Neuronal stem cell (in vitro differentiated cells): ENCODE results near the gene ARGFX.
"Not testable (repeated sequence)": the region's sequence is repeated elsewhere in the genome, so short reads cannot be mapped to it uniquely, and the experiment has no call there.

Experiments used
- DNase-seq: peaks from one replicate; pipeline ENCODE4 v3.0.0-alpha.2; 2013; ENCODE audit warnings: low spot score
- H2AFZ ChIP-seq: one replicate; pipeline ENCODE4 v1.6.1; 2013; ENCODE audit warnings: mild to moderate bottlenecking, low read length, inconsistent platforms
- H2AK5ac ChIP-seq: 2 replicates; pipeline ENCODE4 v1.6.1; 2013; ENCODE audit warnings: low read depth, mild to moderate bottlenecking, inconsistent platforms, low read length, moderate library complexity, mixed read lengths
- H2BK120ac ChIP-seq: 2 replicates; pipeline ENCODE4 v1.6.1; 2013; ENCODE audit warnings: low read depth, mild to moderate bottlenecking, inconsistent platforms, low read length, moderate library complexity, mixed read lengths
- H2BK12ac ChIP-seq: one replicate; pipeline ENCODE4 v1.6.1; 2013; ENCODE audit warnings: low read length, inconsistent platforms
- H2BK15ac ChIP-seq: 2 replicates; pipeline ENCODE4 v1.6.1; 2013; ENCODE audit warnings: mild to moderate bottlenecking, low read length, inconsistent platforms, mixed read lengths
- H2BK5ac ChIP-seq: one replicate; pipeline ENCODE4 v1.6.1; 2013; ENCODE audit warnings: inconsistent platforms, mild to moderate bottlenecking, low read length, moderate library complexity
- H3K14ac ChIP-seq: one replicate; pipeline ENCODE4 v1.6.1; 2013; ENCODE audit warnings: low read length, inconsistent platforms
- H3K18ac ChIP-seq: 2 replicates; pipeline ENCODE4 v1.6.1; 2013; ENCODE audit warnings: low read length, inconsistent platforms
- H3K23ac ChIP-seq: 2 replicates; pipeline ENCODE4 v1.6.1; 2013; ENCODE audit warnings: low read depth, mild to moderate bottlenecking, mixed read lengths, low read length, inconsistent platforms; ENCODE audit not compliant: poor library complexity
- H3K27ac ChIP-seq: replicated peaks from 3 replicates; pipeline ENCODE4 v1.5.1; 2013; ENCODE audit warnings: low read length, inconsistent platforms
- H3K27me3 ChIP-seq, 3 experiments: 2 replicates each; pipeline ENCODE4 v1.6.1; 2013; ENCODE audit warnings: low read length in 3 of 3, mild to moderate bottlenecking in 2 of 3, inconsistent platforms in 1 of 3, low read depth in 1 of 3, mixed read lengths in 1 of 3, moderate library complexity in 1 of 3; ENCODE audit not compliant: control insufficient read depth in 3 of 3, insufficient read depth in 3 of 3
- H3K36me3 ChIP-seq, 2 donors: replicated peaks in 1 of 2; 2 replicates each; pipeline ENCODE4 v1.6.1; 2013; ENCODE audit warnings: low read length in 2 of 2; ENCODE audit not compliant: control insufficient read depth in 2 of 2, insufficient read depth in 2 of 2
- H3K4ac ChIP-seq: 2 replicates; pipeline ENCODE4 v1.6.1; 2013; ENCODE audit warnings: inconsistent platforms, mild to moderate bottlenecking, low read length, moderate library complexity
- H3K4me1 ChIP-seq, 2 donors: 1 replicate in 1 of 2; 2 replicates in 1 of 2; pipeline ENCODE4 v1.6.1; 2013; ENCODE audit warnings: low read length in 2 of 2, low read depth in 1 of 2; ENCODE audit not compliant: control insufficient read depth in 2 of 2, insufficient read depth in 1 of 2
- H3K4me2 ChIP-seq: one replicate; pipeline ENCODE4 v1.6.1; 2013; ENCODE audit warnings: mild to moderate bottlenecking, low read length, inconsistent platforms; ENCODE audit not compliant: insufficient read depth, poor library complexity, severe bottlenecking
- H3K4me3 ChIP-seq, 2 donors: 2 replicates each; pipeline ENCODE4 v1.5.1; 2013; ENCODE audit warnings: low read length in 2 of 2, mild to moderate bottlenecking in 2 of 2, inconsistent platforms in 1 of 2, moderate library complexity in 1 of 2
- H3K79me1 ChIP-seq: one replicate; pipeline ENCODE4 v1.6.1; 2013; ENCODE audit warnings: low read depth, mild to moderate bottlenecking, inconsistent platforms, low read length, moderate library complexity
- H3K9ac ChIP-seq: one replicate; pipeline ENCODE4 v1.6.1; 2013; ENCODE audit warnings: mild to moderate bottlenecking, low read depth, low read length, inconsistent platforms; ENCODE audit not compliant: poor library complexity
- H3K9me3 ChIP-seq, 2 donors: replicated peaks in 1 of 2; 2 replicates each; pipeline versions ENCODE3 to v1.6.1; 2013; ENCODE audit warnings: low read length in 2 of 2, mild to moderate bottlenecking in 2 of 2, inconsistent platforms in 1 of 2, low read depth in 1 of 2, mixed read lengths in 1 of 2, moderate library complexity in 1 of 2; ENCODE audit not compliant: control insufficient read depth in 2 of 2, insufficient read depth in 1 of 2
- H4K8ac ChIP-seq: one replicate; pipeline ENCODE4 v1.6.1; 2013; ENCODE audit warnings: low read depth, mild to moderate bottlenecking, inconsistent platforms, low read length, moderate library complexity
- H4K91ac ChIP-seq: one replicate; pipeline ENCODE4 v1.6.1; 2013; ENCODE audit warnings: low read length, low read depth, mild to moderate bottlenecking, inconsistent platforms; ENCODE audit not compliant: poor library complexity
- WGBS, 2 donors: extraction: QIAGEN DNeasy Blood & Tissue Kit; methylation state at CpG; one replicate each; pipeline ENCODE4 v1.1.7; 2013; ENCODE audit warnings: missing lambda C conversion rate in 2 of 2, mixed read lengths in 1 of 2; ENCODE audit not compliant: insufficient read length in 2 of 2, insufficient replicate concordance in 1 of 2; ENCODE audit errors: extremely low coverage in 2 of 2; 5-methylcytosine and 5-hydroxymethylcytosine counted together

ARGFX gene

GRCh38 chr3:121592856-121593702 lies 25.3 kb downstream of the ARGFX start, which contains the start of gene FBXO40:
TSS of gene FBXO40 (plus strand) at chr3:121593379. CDS start at chr3:121620576, 27,197 bp downstream.
- no peak within 1 kb of the TSS for H2BK15ac ChIP-seq
- no peak within 1 kb of the TSS for H2BK12ac ChIP-seq
- H4K91ac ChIP-seq, result no peak within 1 kb of the TSS
- H2BK5ac ChIP-seq, result no peak within 1 kb of the TSS
- no peak within 1 kb of the TSS for H3K23ac ChIP-seq
- H3K27ac ChIP-seq, result no peak within 1 kb of the TSS
- H3K4ac ChIP-seq, result no peak within 1 kb of the TSS
- H3K36me3 ChIP-seq, result no peaks in the 10 kb centered on the region
- H4K8ac ChIP-seq, result no peak within 1 kb of the TSS
- peak within 1 kb of the TSS; percentile 26 for H2AFZ ChIP-seq
- no peak within 1 kb of the TSS for H2BK120ac ChIP-seq
- no peak within 1 kb of the TSS for H3K14ac ChIP-seq
- DNase-seq, result no peak
- WGBS, 2 donors, result no CpG with 5 or more reads among the region's 11 CpGs
- H3K4me3 ChIP-seq, result no peak within 1 kb of the TSS
- peaks cover 0 to 35% (median 0%) of the 10 kb centered on the region in 3 experiments for H3K27me3 ChIP-seq
- H3K18ac ChIP-seq, result no peak within 1 kb of the TSS
- no peak within 1 kb of the TSS for H3K9ac ChIP-seq
- H3K9me3 ChIP-seq, result no peaks in the 10 kb centered on the region
- H2AK5ac ChIP-seq, result no peak within 1 kb of the TSS
- no peak within 1 kb of the TSS for H3K4me2 ChIP-seq
- no peaks in the 10 kb centered on the region for H3K4me1 ChIP-seq
- no peaks in the 10 kb centered on the region for H3K79me1 ChIP-seq

- not testable (repeated sequence) for H3K9me3 ChIP-seq, H3K4me3 ChIP-seq, H3K23ac ChIP-seq, H3K9ac ChIP-seq, H3K4me2 ChIP-seq, H3K14ac ChIP-seq, H2BK15ac ChIP-seq, H2AK5ac ChIP-seq, H3K79me1 ChIP-seq, H2AFZ ChIP-seq, H3K4me1 ChIP-seq, H3K36me3 ChIP-seq, H2BK12ac ChIP-seq, H2BK5ac ChIP-seq, H4K8ac ChIP-seq, H2BK120ac ChIP-seq, H3K27ac ChIP-seq, DNase-seq, H3K18ac ChIP-seq, H3K4ac ChIP-seq, H4K91ac ChIP-seq
- no CpG with 5 or more reads among the region's 4 CpGs for WGBS, 2 donors
- H3K27me3 ChIP-seq, result peaks cover 0 to 35% (median 0%) of the 10 kb centered on the region in 3 experiments
Measured at GRCh38 chr3:121593806-121594205, 26.1 kb downstream of the ARGFX start.

- H3K4ac ChIP-seq, result no peak overlapping the region
- H3K4me3 ChIP-seq, result no peak overlapping the region
- H3K9me3 ChIP-seq, result no peaks in the 10 kb centered on the region
- no peak overlapping the region for H4K8ac ChIP-seq
- DNase-seq, result no peak
- H3K23ac ChIP-seq, result no peak overlapping the region
- H3K27ac ChIP-seq, result no peak overlapping the region
- no peak overlapping the region for H2BK5ac ChIP-seq
- no peak overlapping the region for H2BK12ac ChIP-seq
- no peaks in the 10 kb centered on the region for H3K4me1 ChIP-seq
- no peak overlapping the region for H3K18ac ChIP-seq
- no peak overlapping the region for H2BK120ac ChIP-seq
- no peak overlapping the region for H3K14ac ChIP-seq
- peaks cover 0 to 35% (median 0%) of the 10 kb centered on the region in 3 experiments for H3K27me3 ChIP-seq
- H4K91ac ChIP-seq, result no peak overlapping the region
- H2AK5ac ChIP-seq, result no peak overlapping the region
- no CpG with 5 or more reads among the region's 2 CpGs for WGBS, 2 donors
- H3K9ac ChIP-seq, result no peak overlapping the region
- no peak overlapping the region for H3K4me2 ChIP-seq
- H3K36me3 ChIP-seq, result no peaks in the 10 kb centered on the region
- H3K79me1 ChIP-seq, result no peaks in the 10 kb centered on the region
- H2AFZ ChIP-seq, result no peak overlapping the region
- no peak overlapping the region for H2BK15ac ChIP-seq
Measured at GRCh38 chr3:121594850-121595249, 27.1 kb downstream of the ARGFX start.

GRCh38 chr3:121595765-121596406 lies 28.1 kb downstream of the ARGFX start:
- H4K8ac ChIP-seq, result no peak overlapping the region
- no peaks in the 10 kb centered on the region for H3K4me1 ChIP-seq
- H2BK12ac ChIP-seq, result no peak overlapping the region
- H3K23ac ChIP-seq, result no peak overlapping the region
- H2BK120ac ChIP-seq, result no peak overlapping the region
- DNase-seq, result no peak
- no peak overlapping the region for H3K4me2 ChIP-seq
- H3K27ac ChIP-seq, result no peak overlapping the region
- H2BK5ac ChIP-seq, result no peak overlapping the region
- peaks cover 0 to 35% (median 0%) of the 10 kb centered on the region in 3 experiments for H3K27me3 ChIP-seq
- no peak overlapping the region for H3K14ac ChIP-seq
- no peak overlapping the region for H3K4ac ChIP-seq
- H2AK5ac ChIP-seq, result no peak overlapping the region
- no CpG with 5 or more reads among the region's 4 CpGs for WGBS, 2 donors
- no peaks in the 10 kb centered on the region for H3K9me3 ChIP-seq
- no peak overlapping the region for H3K18ac ChIP-seq
- H3K9ac ChIP-seq, result no peak overlapping the region
- H2AFZ ChIP-seq, result no peak overlapping the region
- H3K79me1 ChIP-seq, result no peaks in the 10 kb centered on the region
- H2BK15ac ChIP-seq, result no peak overlapping the region
- H4K91ac ChIP-seq, result no peak overlapping the region
- no peaks in the 10 kb centered on the region for H3K36me3 ChIP-seq
- H3K4me3 ChIP-seq, result no peak overlapping the region
